HG03066 (cell line): ENCODE data around the gene FRK.
A peak's percentile ranks its signal among the peaks of the same experiment; 100 is the strongest.
"Not testable (repeated sequence)": the region's sequence is repeated elsewhere in the genome, so short reads cannot be mapped to it uniquely, and the experiment has no call there.

Experiments used
- ATAC-seq: cut with Tn5 transposase; IDR thresholded peaks from one replicate; pipeline ENCODE4 v1.9.1; 2021; ENCODE audit warnings: low read depth; ENCODE audit not compliant: unreplicated experiment

The FRK gene

GRCh38 chr6:116060572-116061283 is at the start of gene FRK:
TSS of gene FRK (minus strand) at chr6:116060891. CDS start at chr6:116060311, 580 bp downstream.
- no peak for ATAC-seq

- ATAC-seq: no peak
Measured at GRCh38 chr6:116108836-116109235, 48.1 kb upstream of the FRK start.

GRCh38 chr6:116106146-116106545 is 45.5 kb upstream of the FRK start:
- ATAC-seq: no peak

- ATAC-seq: no peak
Measured at GRCh38 chr6:116105247-116105646, 44.6 kb upstream of the FRK start.

- ATAC-seq: no peak
Measured at GRCh38 chr6:116104636-116105035, 43.9 kb upstream of the FRK start.

GRCh38 chr6:116102873-116103272 is 42.2 kb upstream of the FRK start:
- ATAC-seq: no peak

- no peak for ATAC-seq
Measured at GRCh38 chr6:116101790-116102189, 41.1 kb upstream of the FRK start.

- no peak for ATAC-seq
Measured at GRCh38 chr6:116101302-116101718, 40.6 kb upstream of the FRK start.

- peak; percentile 78 for ATAC-seq
Measured at GRCh38 chr6:116100419-116101301, 40.0 kb upstream of the FRK start, which contains the start of gene NT5DC1. TSS of gene NT5DC1 (plus strand) at chr6:116100853. CDS start at chr6:116100931, 78 bp downstream.

- ATAC-seq: no peak
Measured at GRCh38 chr6:116099036-116099435, 38.3 kb upstream of the FRK start.

- ATAC-seq: no peak
Measured at GRCh38 chr6:116096979-116097816, 36.5 kb upstream of the FRK start.

GRCh38 chr6:116096048-116096759 is 35.5 kb upstream of the FRK start:
- ATAC-seq: not testable (repeated sequence)

GRCh38 chr6:116094041-116094440 is 33.4 kb upstream of the FRK start:
- ATAC-seq: no peak

- ATAC-seq: peak; percentile 43
Measured at GRCh38 chr6:116090251-116090650, 29.6 kb upstream of the FRK start.

- no peak for ATAC-seq
Measured at GRCh38 chr6:116088946-116089345, 28.3 kb upstream of the FRK start.

GRCh38 chr6:116087437-116088027 is 26.8 kb upstream of the FRK start:
- peak; percentile 93 for ATAC-seq

- ATAC-seq: no peak
Measured at GRCh38 chr6:116084284-116084683, 23.6 kb upstream of the FRK start.

- no peak for ATAC-seq
Measured at GRCh38 chr6:116083052-116083451, 22.4 kb upstream of the FRK start.

GRCh38 chr6:116078945-116079344 is 18.3 kb upstream of the FRK start:
- no peak for ATAC-seq

- ATAC-seq: no peak
Measured at GRCh38 chr6:116078522-116078921, 17.8 kb upstream of the FRK start.
